ENCODE data around the gene OSBP2. TPM values are rescaled to one million over a fixed set of nuclear protein-coding genes. Genes with fewer than 3 reads are reported as not detected.
A peak's percentile ranks its signal among the peaks of the same experiment; 100 is the strongest.

Gene OSBP2
- total RNA-seq, 3 donors from 2014 or later: 2.9 to 5.3 (median 3.4) TPM

DNA sequence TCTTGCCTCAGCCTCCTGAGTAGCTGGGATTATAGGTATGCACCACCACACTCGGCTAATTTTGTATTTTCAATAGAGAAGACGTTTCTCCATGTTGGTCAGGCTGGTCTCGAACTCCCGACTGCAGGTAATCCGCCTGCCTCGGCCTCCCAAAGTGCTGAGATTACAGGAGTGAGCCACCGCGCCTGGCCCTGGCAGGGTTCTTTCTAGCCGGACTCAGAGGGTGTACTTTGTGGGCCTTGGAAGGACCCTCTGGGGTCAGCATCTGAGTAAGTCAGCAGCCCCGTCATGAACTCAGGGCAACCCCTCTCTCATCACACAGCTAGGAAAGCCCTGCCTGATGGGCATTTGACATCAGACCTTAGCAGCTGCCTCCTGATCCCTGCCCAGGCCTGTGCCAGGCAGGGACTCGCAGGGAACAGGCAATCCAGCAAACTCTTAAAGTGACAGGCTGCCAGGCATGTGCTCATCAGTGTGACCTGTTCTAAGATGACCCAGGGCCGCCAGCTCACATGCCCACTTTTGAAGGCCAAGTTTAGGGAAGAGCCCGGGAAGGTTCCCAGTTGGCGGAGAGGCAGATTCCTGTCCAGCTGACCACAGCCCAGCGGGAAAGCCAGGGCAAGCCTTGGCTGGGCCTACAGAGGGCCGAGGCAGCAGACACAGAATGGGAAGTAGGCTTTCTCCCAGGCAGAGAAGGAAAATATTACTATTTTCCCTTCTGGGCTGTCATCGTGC is 181.0 kb downstream of the OSBP2 start:
- DNase-seq: peak in 1 of 3 donors; percentile 10
- Histone ChIP-seq H3K4me1 (ENCODE audit: low read depth) (no peaks in the 10 kb centered on the region), H3K36me3 (ENCODE audit: low read depth) (no peaks in the 10 kb centered on the region)

DNA sequence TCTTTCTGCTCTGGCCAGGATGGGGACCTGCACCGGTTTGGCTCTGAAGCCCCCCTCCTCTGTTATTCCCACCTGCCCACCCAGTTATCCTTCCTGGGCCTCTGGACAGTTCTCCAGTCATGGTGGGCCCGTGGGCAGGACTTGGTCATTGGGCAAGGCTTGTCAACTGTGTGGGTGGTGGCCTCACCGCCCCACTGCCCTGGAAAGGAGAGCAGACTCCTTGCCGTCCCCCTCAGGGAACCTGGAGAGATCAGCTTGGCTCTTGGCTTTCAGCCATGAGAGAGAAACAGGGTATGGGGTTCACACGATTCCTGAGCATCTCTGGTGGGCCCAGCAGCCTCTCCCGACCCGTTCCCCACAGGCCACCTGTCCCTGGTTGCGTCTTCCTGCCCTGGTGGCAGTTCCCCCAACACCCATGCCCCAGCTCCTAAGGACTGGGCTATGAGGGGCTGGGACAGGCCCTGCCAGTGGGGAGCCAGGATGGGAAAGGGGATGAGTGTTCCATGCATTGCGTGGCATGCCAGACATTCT is 181.6 kb downstream of the OSBP2 start:
- Histone ChIP-seq H3K36me3 (ENCODE audit: low read depth) (no peaks in the 10 kb centered on the region), H3K4me1 (ENCODE audit: low read depth) (no peaks in the 10 kb centered on the region), H3K4me3 (no peak overlapping the region), H3K9me3 (no peaks in the 10 kb centered on the region)
- DNase-seq (peak in 1 of 3 donors; percentile 27), ATAC-seq (no peak)
- TF ChIP-seq, protein P1, sequence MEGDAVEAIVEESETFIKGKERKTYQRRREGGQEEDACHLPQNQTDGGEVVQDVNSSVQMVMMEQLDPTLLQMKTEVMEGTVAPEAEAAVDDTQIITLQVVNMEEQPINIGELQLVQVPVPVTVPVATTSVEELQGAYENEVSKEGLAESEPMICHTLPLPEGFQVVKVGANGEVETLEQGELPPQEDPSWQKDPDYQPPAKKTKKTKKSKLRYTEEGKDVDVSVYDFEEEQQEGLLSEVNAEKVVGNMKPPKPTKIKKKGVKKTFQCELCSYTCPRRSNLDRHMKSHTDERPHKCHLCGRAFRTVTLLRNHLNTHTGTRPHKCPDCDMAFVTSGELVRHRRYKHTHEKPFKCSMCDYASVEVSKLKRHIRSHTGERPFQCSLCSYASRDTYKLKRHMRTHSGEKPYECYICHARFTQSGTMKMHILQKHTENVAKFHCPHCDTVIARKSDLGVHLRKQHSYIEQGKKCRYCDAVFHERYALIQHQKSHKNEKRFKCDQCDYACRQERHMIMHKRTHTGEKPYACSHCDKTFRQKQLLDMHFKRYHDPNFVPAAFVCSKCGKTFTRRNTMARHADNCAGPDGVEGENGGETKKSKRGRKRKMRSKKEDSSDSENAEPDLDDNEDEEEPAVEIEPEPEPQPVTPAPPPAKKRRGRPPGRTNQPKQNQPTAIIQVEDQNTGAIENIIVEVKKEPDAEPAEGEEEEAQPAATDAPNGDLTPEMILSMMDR (IDR thresholded peaks at IDR 0.05): no peak
- intact Hi-C loops (cut with DNase I, micrococcal nuclease): no loop called here

More for the DNA sequence above, 181.0 kb downstream of the OSBP2 start:
- H3K9me3 ChIP-seq: no peaks in the 10 kb centered on the region
- no peak overlapping the region for H3K4me3 ChIP-seq
- intact Hi-C loops (cut with DNase I, micrococcal nuclease): no loop called here
- TF ChIP-seq, protein P1 (IDR thresholded peaks at IDR 0.05): no peak
- ATAC-seq: no peak

DNA sequence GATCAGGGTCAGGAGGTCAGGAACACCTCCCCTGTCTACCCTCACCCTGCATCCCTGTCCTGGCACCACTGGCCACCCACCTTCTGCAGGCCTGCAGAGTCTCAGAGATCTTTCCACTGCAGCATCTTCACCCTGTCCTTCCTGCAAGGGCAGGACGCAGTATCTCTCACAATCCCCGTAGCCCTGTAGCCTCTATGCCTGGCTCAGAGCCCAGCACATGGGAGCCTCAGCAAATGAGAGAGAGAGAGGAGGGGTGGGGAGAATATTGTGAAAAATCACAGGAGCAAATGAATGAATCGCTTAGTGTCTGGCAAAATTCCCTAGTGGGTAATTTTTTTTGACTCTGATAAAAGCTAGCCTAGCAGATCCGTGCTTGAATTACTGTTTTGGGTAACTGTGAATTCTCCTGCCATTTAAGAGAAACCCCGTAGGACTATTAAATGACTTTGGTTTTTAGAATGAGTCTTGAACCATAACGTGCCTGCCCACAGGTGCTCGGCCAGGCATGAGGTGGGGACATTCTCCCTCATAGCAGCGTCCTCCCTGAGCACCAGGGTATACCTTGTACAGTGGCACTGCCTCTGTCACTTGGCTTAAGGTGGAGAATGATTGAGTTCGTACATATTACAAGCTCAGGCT is 182.4 kb downstream of the OSBP2 start:
- DNase-seq: peak in 1 of 3 donors; percentile 19
- Histone ChIP-seq H3K36me3 (ENCODE audit: low read depth) (no peaks in the 10 kb centered on the region), H3K4me3 (no peak overlapping the region), H3K4me1 (ENCODE audit: low read depth) (no peaks in the 10 kb centered on the region), H3K9me3 (no peaks in the 10 kb centered on the region)
- intact Hi-C loops (cut with DNase I, micrococcal nuclease): no loop called here
- TF ChIP-seq, protein P1 (IDR thresholded peaks at IDR 0.05): no peak
- ATAC-seq: no peak

DNA sequence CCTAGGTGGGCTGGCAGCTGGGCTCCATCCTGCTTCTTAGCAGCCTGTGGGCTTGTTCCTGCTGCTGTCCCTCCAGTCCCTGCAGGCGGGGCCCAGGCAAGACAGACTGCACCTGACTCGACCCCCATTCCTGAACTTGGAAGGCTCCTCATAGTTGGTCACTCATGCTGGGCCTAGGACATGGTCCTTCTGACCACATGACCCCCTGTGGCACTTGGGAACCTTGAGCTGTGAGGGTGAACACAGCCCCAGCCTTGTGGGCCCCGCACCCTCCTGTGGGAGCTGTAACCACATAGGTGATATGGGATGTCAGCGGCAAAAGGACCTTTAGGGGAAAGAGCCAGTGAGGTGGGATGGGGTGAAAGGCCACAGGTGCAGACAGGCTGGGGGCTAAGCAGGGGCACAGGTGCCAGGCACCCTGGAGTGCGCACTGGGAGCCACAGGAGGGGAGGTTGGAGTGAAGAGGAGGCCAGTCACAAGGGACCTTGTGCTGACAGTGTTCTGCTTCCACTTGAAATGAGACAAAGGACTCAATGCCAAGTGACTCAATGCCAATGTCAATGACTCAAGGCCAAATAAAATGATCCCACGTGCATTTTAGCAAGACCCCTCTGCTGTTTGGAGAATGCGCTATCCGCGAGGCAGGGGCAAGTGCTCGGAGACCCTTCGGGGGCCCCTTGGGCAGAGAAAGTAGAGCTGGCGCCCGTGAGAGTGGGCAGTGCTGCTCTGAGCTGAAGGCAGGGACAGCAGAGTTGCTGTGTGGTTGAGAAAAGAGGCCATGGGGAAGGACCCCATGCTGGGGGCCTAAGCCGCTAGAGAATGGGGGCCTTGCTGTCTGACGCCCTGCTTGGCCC is 183.2 kb downstream of the OSBP2 start:
- TF ChIP-seq, protein P1 (IDR thresholded peaks at IDR 0.05): no peak
- ATAC-seq (no peak), DNase-seq (peak in 2 of 3 donors; percentile 9 to 24)
- intact Hi-C loops (cut with DNase I, micrococcal nuclease): no loop called here
- no peak overlapping the region for H3K4me3 ChIP-seq
- no peaks in the 10 kb centered on the region for H3K9me3 ChIP-seq
- H3K4me1 ChIP-seq (ENCODE audit: low read depth): no peaks in the 10 kb centered on the region
- no peaks in the 10 kb centered on the region for H3K36me3 ChIP-seq (ENCODE audit: low read depth)

Measured in mucosa of descending colon (tissue), 3 donors.